H1 (cell line): ENCODE measurements around the gene ALLC. TPM values are rescaled to one million over a fixed set of nuclear protein-coding genes. Genes with fewer than 3 reads are reported as not detected.

Experiments
- CTCF ChIA-PET: fragments of 300-600 bp; sonication (Branson Sonifier 250); formaldehyde crosslinking; loops from one replicate; lab custom pipeline; 2021; ENCODE audit not compliant: partially characterized antibody; lab: Charles Lee
- POLR2A ChIA-PET: fragments of 300-600 bp; sonication (Branson Sonifier 250); formaldehyde crosslinking; loops from one replicate; lab custom pipeline; 2021; ENCODE audit warnings: inconsistent platforms; ENCODE audit not compliant: partially characterized antibody; lab: Charles Lee
- DNase-seq, 2 experiments: peaks; one replicate each; pipeline versions ENCODE4 v3.0.0 to v3.0.0-alpha.2; 2010 to 2022; ENCODE audit warnings: low spot score in 2 of 2, low read depth in 1 of 2, mixed read lengths in 1 of 2
- FAIRE-seq: peaks from 2 replicates; lab custom pipeline; 2011; peaks lifted over from hg19 to GRCh38; lab: Jason Lieb, UNC
- H2AFZ ChIP-seq: 2 replicates; pipeline ENCODE4 v1.8.1; 2012; ENCODE audit warnings: low read length, inconsistent platforms
- H2AK5ac ChIP-seq: 2 replicates; pipeline ENCODE4 v1.6.1; 2013; ENCODE audit warnings: low read depth, low read length
- H2BK120ac ChIP-seq: replicated peaks from 2 replicates; pipeline ENCODE3; 2013; ENCODE audit warnings: low read depth, low read length, inconsistent platforms
- H2BK12ac ChIP-seq: 2 replicates; pipeline ENCODE4 v1.6.1; 2013; ENCODE audit warnings: low read depth, low read length
- H2BK15ac ChIP-seq: 2 replicates; pipeline ENCODE4 v1.6.1; 2013; ENCODE audit warnings: low read length
- H2BK20ac ChIP-seq: 2 replicates; pipeline ENCODE4 v1.6.1; 2013; ENCODE audit warnings: low read length
- H2BK5ac ChIP-seq: 2 replicates; pipeline ENCODE4 v1.6.1; 2013; ENCODE audit warnings: low read depth, low read length
- H3K14ac ChIP-seq: 2 replicates; pipeline ENCODE4 v1.6.1; 2013; ENCODE audit warnings: inconsistent platforms; ENCODE audit not compliant: insufficient read length
- H3K18ac ChIP-seq: 2 replicates; pipeline ENCODE4 v1.6.1; 2013; ENCODE audit warnings: low read length; ENCODE audit errors: extremely low read depth
- H3K23ac ChIP-seq: 2 replicates; pipeline ENCODE4 v1.6.1; 2013; ENCODE audit warnings: inconsistent platforms; ENCODE audit not compliant: insufficient read length
- H3K23me2 ChIP-seq: 2 replicates; pipeline ENCODE4 v1.6.1; 2013; ENCODE audit warnings: low read depth, low read length
- H3K27ac ChIP-seq: 2 replicates; pipeline ENCODE4 v1.6.1; 2011; ENCODE audit warnings: low read depth, low read length, inconsistent platforms
- H3K27me3 ChIP-seq, 4 experiments: replicated peaks in 1 of 4; 1 replicate in 1 of 4; 2 replicates in 3 of 4; pipeline versions ENCODE4 v1.6.1 to v1.8.1; 2011 to 2013; ENCODE audit warnings: low read length in 3 of 4, mild to moderate bottlenecking in 3 of 4, inconsistent platforms in 2 of 4, mixed read lengths in 2 of 4, moderate library complexity in 1 of 4; ENCODE audit not compliant: control insufficient read depth in 3 of 4, insufficient read depth in 3 of 4; ENCODE audit errors: extremely low read depth in 1 of 4
- H3K36me3 ChIP-seq, 4 experiments: 2 replicates each; pipeline versions ENCODE4 v1.6.1 to v1.8.1; 2011 to 2013; ENCODE audit warnings: mild to moderate bottlenecking in 4 of 4, low read length in 3 of 4, moderate library complexity in 2 of 4, control low read depth in 1 of 4, inconsistent platforms in 1 of 4; ENCODE audit not compliant: insufficient read depth in 4 of 4, control insufficient read depth in 2 of 4
- H3K4ac ChIP-seq: replicated peaks from 2 replicates; pipeline ENCODE3; 2013; ENCODE audit warnings: low read length, low read depth, mixed read lengths, inconsistent platforms; ENCODE audit not compliant: insufficient read length
- H3K4me1 ChIP-seq, 4 experiments: replicated peaks in 1 of 4; 1 replicate in 1 of 4; 2 replicates in 3 of 4; pipeline versions ENCODE4 v1.6.1 to v1.8.1; 2011 to 2013; ENCODE audit warnings: low read length in 3 of 4, inconsistent platforms in 2 of 4, mixed read lengths in 1 of 4; ENCODE audit not compliant: insufficient read depth in 4 of 4, control insufficient read depth in 3 of 4
- H3K4me2 ChIP-seq, 2 experiments: 2 replicates each; pipeline versions ENCODE4 v1.6.1 to v1.8.1; 2011 to 2013; ENCODE audit warnings: low read depth in 2 of 2, low read length in 2 of 2, control low read depth in 1 of 2, inconsistent platforms in 1 of 2, mild to moderate bottlenecking in 1 of 2; ENCODE audit not compliant: insufficient read depth in 1 of 2
- H3K4me3 ChIP-seq, 4 experiments: fragments of 200-600, 300-600 bp in 1 of 4; sonication (generic), shearing (Covaris generic), sonication (Bioruptor Twin) in 1 of 4; 2 replicates each; pipeline versions ENCODE4 v1.5.1 to v1.8.1; 2011 to 2016; ENCODE audit warnings: low read length in 4 of 4, low read depth in 3 of 4, control low read depth in 2 of 4, inconsistent platforms in 2 of 4, mild to moderate bottlenecking in 2 of 4, mixed read lengths in 1 of 4, moderate library complexity in 1 of 4; ENCODE audit not compliant: insufficient read depth in 2 of 4; ENCODE audit errors: extremely low read depth in 1 of 4
- H3K56ac ChIP-seq: replicated peaks from 2 replicates; pipeline ENCODE3; 2013; ENCODE audit warnings: low read depth, mild to moderate bottlenecking, mixed read lengths, low read length, inconsistent platforms; ENCODE audit not compliant: insufficient read length
- H3K79me1 ChIP-seq: 2 replicates; pipeline ENCODE4 v1.6.1; 2013; ENCODE audit warnings: low read depth, low read length, control low read depth
- H3K79me2 ChIP-seq, 2 experiments: 2 replicates each; pipeline versions ENCODE4 v1.6.1 to v1.8.1; 2012 to 2013; ENCODE audit warnings: low read length in 2 of 2, mild to moderate bottlenecking in 2 of 2, inconsistent platforms in 1 of 2; ENCODE audit not compliant: insufficient read depth in 2 of 2, control insufficient read depth in 1 of 2
- H3K9ac ChIP-seq, 4 experiments: replicated peaks in 1 of 4; 1 replicate in 1 of 4; 2 replicates in 3 of 4; pipeline versions ENCODE4 v1.6.1 to v1.8.1; 2011 to 2013; ENCODE audit warnings: low read depth in 3 of 4, low read length in 3 of 4, control low read depth in 2 of 4, mild to moderate bottlenecking in 2 of 4, moderate library complexity in 2 of 4, inconsistent platforms in 1 of 4; ENCODE audit errors: extremely low read depth in 1 of 4
- H3K9me3 ChIP-seq, 2 experiments: 2 replicates each; pipeline versions ENCODE4 v1.6.1 to v1.8.1; 2012 to 2013; ENCODE audit warnings: mild to moderate bottlenecking in 2 of 2, moderate library complexity in 2 of 2, control low read depth in 1 of 2, inconsistent platforms in 1 of 2, low read depth in 1 of 2, low read length in 1 of 2, mixed read lengths in 1 of 2; ENCODE audit not compliant: insufficient read depth in 2 of 2
- H4K20me1 ChIP-seq, 2 experiments: replicated peaks in 1 of 2; 2 replicates each; pipeline versions ENCODE3 to v1.8.1; 2011 to 2013; ENCODE audit warnings: inconsistent platforms in 2 of 2, low read length in 2 of 2, mild to moderate bottlenecking in 1 of 2; ENCODE audit not compliant: insufficient read depth in 2 of 2, control insufficient read depth in 1 of 2
- H4K5ac ChIP-seq: 2 replicates; pipeline ENCODE4 v1.6.1; 2013; ENCODE audit warnings: low read length, low read depth, mixed read lengths, inconsistent platforms; ENCODE audit not compliant: insufficient read length
- H4K8ac ChIP-seq: 2 replicates; pipeline ENCODE4 v1.8.0; 2013; ENCODE audit warnings: mild to moderate bottlenecking, moderate library complexity, low read length, inconsistent platforms; ENCODE audit not compliant: insufficient read depth; ENCODE audit errors: extremely low read depth
- H4K91ac ChIP-seq: replicated peaks from 2 replicates; pipeline ENCODE3; 2013; ENCODE audit warnings: low read length, mixed read lengths, inconsistent platforms; ENCODE audit not compliant: insufficient read length
- GTF2F1 ChIP-seq: IDR thresholded peaks from 2 replicates; pipeline ENCODE4 v1.6.1; 2012; ENCODE audit warnings: low read depth, low read length, improper control_type of control experiment, borderline replicate concordance
- JUN ChIP-seq: IDR thresholded peaks from 2 replicates; pipeline ENCODE4 v1.6.1; 2011; ENCODE audit warnings: low read depth, mild to moderate bottlenecking, improper control_type of control experiment, low read length
- POU5F1 ChIP-seq: IDR thresholded peaks from 2 replicates; pipeline ENCODE4 v1.6.1; 2011; ENCODE audit warnings: low read depth, mild to moderate bottlenecking, low read length, moderate library complexity
- RFX5 ChIP-seq: IDR thresholded peaks from 2 replicates; pipeline ENCODE4 v1.6.1; 2011; ENCODE audit warnings: low read depth, low read length, improper control_type of control experiment, borderline replicate concordance
- SIRT6 ChIP-seq: IDR thresholded peaks from one replicate; pipeline ENCODE4 v1.7.1; 2012; ENCODE audit warnings: low read length, inconsistent platforms
- TAF1 ChIP-seq: IDR thresholded peaks from 2 replicates; pipeline ENCODE4 v1.6.1; 2011; ENCODE audit warnings: mild to moderate bottlenecking, low read depth, low read length
- WGBS, 2 experiments: shearing (Covaris generic) in 1 of 2; methylation state at CpG; one replicate each; pipeline versions ENCODE4 v1.1.6 to v1.1.7; 2013 to 2015; ENCODE audit warnings: low lambda C conversion rate in 2 of 2, mixed read lengths in 2 of 2, inconsistent platforms in 1 of 2, low coverage in 1 of 2, missing lambda C conversion rate in 1 of 2; ENCODE audit not compliant: insufficient replicate concordance in 2 of 2, insufficient coverage in 1 of 2, insufficient read length in 1 of 2; ENCODE audit errors: extremely low coverage in 1 of 2, missing lambda C conversion rate in 1 of 2; 5-methylcytosine and 5-hydroxymethylcytosine counted together
- polyA plus RNA-seq, 7 experiments: library from polyadenylated mRNA; depleted of rRNA in 3 of 7; stranded (reverse) in 5 of 7; unstranded in 2 of 7; fragments of >200 nt in 5 of 7; fragments of 200-250 nt in 2 of 7; gene quantifications; 1 replicate in 5 of 7; 2 replicates in 1 of 7; 4 replicates in 1 of 7; pipeline versions ENCODE4 v1.2.1 to v1.2.3, GENCODE V29; 2011 to 2013; ENCODE audit warnings: missing spikeins in 2 of 7, mixed read lengths in 2 of 7
- total RNA-seq: library from RNA; stranded (reverse); fragmentation: NEBNext Ultra II Directional; extraction: Animal tissue kit (Norgen Biotek cat#: 25700); gene quantifications from 2 replicates; pipeline ENCODE4 v1.2.1, GENCODE V29; 2021

The ALLC gene
- total and polyA plus RNA-seq, 2 of the 8 experiments (the other 6 are each of a cell fraction or from before 2014, with no cell fraction given): not detected

DNA sequence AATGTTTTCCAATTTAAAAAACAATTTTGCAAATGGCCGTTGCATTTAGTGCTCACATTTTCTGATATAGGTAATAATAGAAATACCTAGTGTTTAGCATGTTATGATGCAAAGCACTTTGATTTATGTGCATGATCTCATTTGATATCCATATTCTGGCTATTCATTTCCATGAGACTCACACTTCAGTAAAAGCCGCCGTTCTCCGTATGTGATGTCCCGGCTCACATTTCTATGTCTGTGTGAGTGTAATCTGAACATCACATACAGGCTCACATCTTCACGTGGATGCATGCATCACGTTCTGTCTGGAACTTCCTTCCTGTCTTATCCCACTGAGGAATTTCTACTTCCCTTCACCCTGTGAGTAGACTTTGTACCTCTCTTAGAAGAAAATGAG is 91.2 kb downstream of the ALLC start:
- no peak overlapping the region for H2BK120ac ChIP-seq
- H3K27me3 ChIP-seq: no peaks in the 10 kb centered on the region
- H3K4ac ChIP-seq: no peak overlapping the region
- DNase-seq (no peak), FAIRE-seq (no peak)
- H2BK15ac ChIP-seq: no peak overlapping the region
- no peaks in the 10 kb centered on the region for H3K36me3 ChIP-seq
- no peak overlapping the region for H3K23ac ChIP-seq
- H3K9me3 ChIP-seq: no peaks in the 10 kb centered on the region
- ChIA-PET POLR2A (no interaction called here), CTCF (interaction anchor here (1.0 to 2.9 kb wide), 7 partner anchors 10 to 57 kb away, joined by 3 to 10 read pairs (median 6); no protein-coding TSS in a partner anchor)
- no peak overlapping the region for H4K91ac ChIP-seq
- H3K9ac ChIP-seq: no peak overlapping the region
- H3K23me2 ChIP-seq: no peaks in the 10 kb centered on the region; the same call in 1 of the 2 replicates
- 0 out of 7 replicates have a peak, but pooled peaks cover 0 to 1% (median 0%) of the 10 kb centered on the region in 4 experiments for H3K4me1 ChIP-seq
- no peak overlapping the region for H2BK5ac ChIP-seq
- no peaks in the 10 kb centered on the region for H4K20me1 ChIP-seq
- no peaks in the 10 kb centered on the region for H3K79me2 ChIP-seq
- no peak overlapping the region for H4K5ac ChIP-seq
- H3K27ac ChIP-seq: no peak overlapping the region
- H3K14ac ChIP-seq: no peak overlapping the region
- H2BK12ac ChIP-seq: no peak overlapping the region
- H2BK20ac ChIP-seq: no peak overlapping the region
- H3K4me3 ChIP-seq: no peak overlapping the region
- no peak overlapping the region for H4K8ac ChIP-seq
- H3K56ac ChIP-seq: no peak overlapping the region
- no peak overlapping the region for H3K18ac ChIP-seq
- H3K4me2 ChIP-seq: no peak overlapping the region
- TF ChIP-seq GTF2F1 (no peak), SIRT6 (no peak), TAF1 (no peak), POU5F1 (no peak), RFX5 (no peak), JUN (no peak)
- TF ChIP-seq, all 59 proteins: peak for 0
- H3K79me1 ChIP-seq: no peaks in the 10 kb centered on the region
- H2AFZ ChIP-seq: no peak overlapping the region
- H2AK5ac ChIP-seq: no peak overlapping the region
- WGBS, 2 experiments: 89% methylated on average over 7 of the region's 7 CpGs; no CpG with 5 or more reads in 1 of the 2 experiments
